K562 (cell line): ENCODE measurements around the gene FBXW9. TPM values are rescaled to one million over a fixed set of nuclear protein-coding genes. Genes with fewer than 3 reads are reported as not detected.

Experiments used
- ATF1 ChIP-seq, 2 experiments: fragments of 450-650 bp in 1 of 2; IDR thresholded peaks; 2 replicates each; pipeline ENCODE4 v1.6.1; 2016; ENCODE audit warnings: missing compliant biosample characterization in 1 of 2, missing genetic modification characterization in 1 of 2
- BCOR ChIP-seq: fragments of 450-650 bp; IDR thresholded peaks from 2 replicates; pipeline ENCODE4 v1.6.1; 2016
- FOXA3 ChIP-seq, 2 experiments: fragments of 450-650 bp in 1 of 2; sonication (generic) in 1 of 2; formaldehyde crosslinking; IDR thresholded peaks in 1 of 2; conservative IDR thresholded peaks in 1 of 2; 2 replicates each; pipeline versions ENCODE4 v1.4.0 to v1.8.0; 2020 to 2022; ENCODE audit warnings: mild to moderate bottlenecking in 2 of 2, missing genetic modification reagents in 1 of 2
- GATAD2A ChIP-seq: fragments of 450-650 bp; IDR thresholded peaks from 2 replicates; pipeline ENCODE4 v1.6.1; 2017
- HCFC1 ChIP-seq: IDR thresholded peaks from 2 replicates; pipeline ENCODE4 v1.6.1; 2012; ENCODE audit warnings: low read depth, low read length, improper control_type of control experiment
- IFI16 ChIP-seq: fragments of 250-450 bp; sonication (Bioruptor Pico); IDR thresholded peaks from 2 replicates; pipeline ENCODE4 v2.1.2; 2022; ENCODE audit warnings: mild to moderate bottlenecking, inconsistent platforms
- MAX ChIP-seq: sonication (generic); formaldehyde crosslinking; IDR thresholded peaks from 2 replicates; pipeline ENCODE4 v1.9.0; 2022; ENCODE audit warnings: mild to moderate bottlenecking, missing genetic modification reagents
- RNF2 ChIP-seq: sonication (generic); IDR thresholded peaks from 2 replicates; pipeline ENCODE4 v1.6.1; 2016
- SMARCC2 ChIP-seq: fragments of 450-650 bp; IDR thresholded peaks from 2 replicates; pipeline ENCODE4 v1.6.1; 2017; ENCODE audit warnings: antibody characterized with exemption, moderate library complexity, mild to moderate bottlenecking, low read depth
- SRF ChIP-seq, 2 experiments: fragments of 250-450, 450-650 bp in 1 of 2; sonication (Bioruptor Pico) in 1 of 2; sonication (generic) in 1 of 2; formaldehyde crosslinking; IDR thresholded peaks; 2 replicates each; pipeline versions ENCODE4 v1.5.0 to v1.5.1; 2020 to 2022; ENCODE audit warnings: mild to moderate bottlenecking in 1 of 2, missing genetic modification reagents in 1 of 2
- SRSF9 ChIP-seq: fragments of 200-400 bp; formaldehyde crosslinking; IDR thresholded peaks from 2 replicates; pipeline ENCODE4 v1.6.1; 2017; ENCODE audit warnings: low read depth, low read length, borderline replicate concordance
- TFE3 ChIP-seq: fragments of 450-650 bp; formaldehyde crosslinking; IDR thresholded peaks from 2 replicates; pipeline ENCODE4 v1.4.0; 2020; ENCODE audit warnings: mild to moderate bottlenecking, mixed read lengths
- YY1 ChIP-seq, 3 experiments: IDR thresholded peaks; 2 replicates each; pipeline ENCODE4 v1.6.1; 2011; ENCODE audit warnings: low read length in 2 of 3, mild to moderate bottlenecking in 2 of 3, moderate library complexity in 2 of 3, borderline replicate concordance in 1 of 3, control low read depth in 1 of 3, low read depth in 1 of 3; ENCODE audit not compliant: insufficient read depth in 3 of 3, insufficient replicate concordance in 2 of 3, control insufficient read depth in 1 of 3, insufficient read length in 1 of 3; ENCODE audit errors: extremely low read depth in 1 of 3
- ZNF174 ChIP-seq: fragments of 250-450 bp; sonication (Bioruptor Pico); IDR thresholded peaks from 2 replicates; pipeline ENCODE4 v1.4.0; 2020; ENCODE audit warnings: mild to moderate bottlenecking
- ZNF253 ChIP-seq: fragments of 250-450 bp; sonication (Bioruptor Pico); conservative IDR thresholded peaks from 2 replicates; pipeline ENCODE4 v1.6.1; 2021; ENCODE audit warnings: mild to moderate bottlenecking
- ZNF407 ChIP-seq: fragments of 450-650 bp; IDR thresholded peaks from 2 replicates; pipeline ENCODE4 v1.6.1; 2016; ENCODE audit warnings: low read depth
- ZNF644 ChIP-seq: fragments of 200-800 bp; sonication (Bioruptor generic); IDR thresholded peaks from 2 replicates; pipeline ENCODE4 v1.6.1; 2016; ENCODE audit warnings: low read depth, missing genetic modification characterization, missing compliant biosample characterization
- polyA plus RNA-seq, 8 experiments: library from polyadenylated mRNA; depleted of rRNA in 4 of 8; stranded (reverse) in 5 of 8; unstranded in 3 of 8; fragments of >200 nt; fragmentation: Nextera tagmentation in 2 of 8; fragmentation: Illumina TruSeq in 1 of 8; extraction: Ambion mirVana in 2 of 8; extraction: Trizol in 1 of 8; gene quantifications; 2 replicates each; pipeline versions ENCODE4 v1.2.1 to v1.2.3, GENCODE V29; 2011 to 2014; ENCODE audit warnings: inconsistent platforms in 1 of 8, missing spikeins in 1 of 8
- total RNA-seq, 7 experiments: library from RNA; depleted of rRNA in 6 of 7; stranded (reverse); fragments of >200 nt in 6 of 7; fragmentation: Illumina TruSeq in 2 of 7; extraction: Trizol in 2 of 7; gene quantifications; 2 replicates each; pipeline versions ENCODE4 v1.2.1 to v1.2.3, GENCODE V29; 2011 to 2021; ENCODE audit warnings: low replicate concordance in 1 of 7

FBXW9 gene
- total and polyA plus RNA-seq, 9 of the 15 experiments (the other 6 are each of a cell fraction or from before 2014, with no cell fraction given): 0.23 to 21.7 (median 6.2) TPM

- TF ChIP-seq ZNF253 (CRISPR knock-in tag): no peak
- TF ChIP-seq YY1 (IDR thresholded peaks at IDR 0.05; ENCODE audit: borderline replicate concordance in 1 of 3, control insufficient read depth in 1 of 3, extremely low read depth in 1 of 3, insufficient read depth in 3 of 3, insufficient read length in 1 of 3, insufficient replicate concordance in 2 of 3, low read depth in 1 of 3, low read length in 2 of 3): peak in 1 of 3 experiments; percentile 54
- TF ChIP-seq ATF1 (CRISPR knock-in tag; IDR thresholded peaks at IDR 0.05): no peak
- TF ChIP-seq ATF1 (tag; IDR thresholded peaks at IDR 0.05): peak; percentile 57
- TF ChIP-seq TFE3 (CRISPR knock-in tag): no peak
- no peak for TF ChIP-seq ZNF174 (CRISPR knock-in tag)
- no peak for TF ChIP-seq IFI16 (CRISPR knock-in tag)
- TF ChIP-seq RNF2: peak; percentile 66; the same call in 1 of the 2 replicates
- peak; percentile 77 for TF ChIP-seq ZNF407
- TF ChIP-seq BCOR: 0 out of 2 replicates have a peak, but pooled peaks have one; percentile 1
- no peak for TF ChIP-seq SMARCC2
- TF ChIP-seq SRSF9: no peak
- TF ChIP-seq FOXA3 (CRISPR knock-in tag; conservative IDR thresholded peaks at IDR 0.05 in 1 of 2, IDR thresholded peaks at IDR 0.05 in 1 of 2): no peak
- 0 out of 4 replicates have a peak, but pooled peaks of 1 of the 2 experiments have one; percentile 34 for TF ChIP-seq SRF (CRISPR knock-in tag; IDR thresholded peaks at IDR 0.05)
- peak; percentile 95 for TF ChIP-seq HCFC1
- peak; percentile 95 for TF ChIP-seq MAX (CRISPR knock-in tag)
- peak; percentile 49; the same call in 1 of the 2 replicates for TF ChIP-seq GATAD2A
- no peak for TF ChIP-seq ZNF644 (tag)
Measured at GRCh38 chr19:12723641-12724426, 27.4 kb upstream of the FBXW9 start, which contains the start of gene TNPO2 (continued).
